GOT3 (cell line): Measurements from ENCODE around the gene CFAP206.

Experiments used
- DNase-seq: peaks from one replicate; lab custom pipeline; 2025; ENCODE audit warnings: mixed read lengths; lab: John Stamatoyannopoulos, UW

CFAP206 gene

GRCh38 chr6:87407901-87408720 lies at the start of gene CFAP206:
Gene CFAP206 (plus strand): TSS chr6:87407972. CDS start chr6:87409840, 1,868 bp downstream.
- DNase-seq: peak; percentile 67

DNA sequence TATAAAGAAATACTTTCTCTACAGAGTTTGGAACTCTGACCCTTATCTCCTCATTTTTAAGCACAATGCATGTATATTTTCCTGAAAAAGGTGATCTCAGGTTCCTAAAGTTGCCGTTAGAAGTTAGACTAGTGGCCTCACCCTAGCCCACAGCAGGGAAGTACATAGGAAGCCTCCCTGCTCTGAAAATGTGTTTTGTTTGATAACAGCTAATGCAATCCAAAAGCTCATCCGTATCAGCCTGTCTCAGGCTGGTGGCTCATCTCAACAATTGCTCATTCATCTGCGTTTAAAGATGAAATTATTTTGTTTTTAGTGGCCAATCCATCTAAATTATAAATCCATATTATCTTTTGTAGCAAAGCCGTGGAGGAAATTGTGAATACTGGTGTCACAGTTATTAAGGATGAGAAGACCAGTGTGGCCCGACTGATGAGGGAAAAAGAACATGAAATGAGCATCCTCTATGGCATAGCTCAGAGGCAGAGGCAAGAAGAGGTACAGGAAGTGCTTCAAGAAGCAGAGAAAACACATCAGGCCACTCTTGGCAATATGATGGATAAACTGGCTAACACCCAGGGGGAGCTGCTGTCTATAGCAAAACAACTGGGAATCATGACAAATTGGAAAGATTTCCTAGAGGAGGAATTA lies 43.0 kb upstream of the CFAP206 start:
- no peak for DNase-seq

- DNase-seq: no peak
Measured at GRCh38 chr6:87366072-87366827, 41.5 kb upstream of the CFAP206 start.

GRCh38 chr6:87366899-87367298 lies 40.9 kb upstream of the CFAP206 start:
- DNase-seq: no peak

GRCh38 chr6:87373377-87373776 lies 34.4 kb upstream of the CFAP206 start:
- no peak for DNase-seq

DNA sequence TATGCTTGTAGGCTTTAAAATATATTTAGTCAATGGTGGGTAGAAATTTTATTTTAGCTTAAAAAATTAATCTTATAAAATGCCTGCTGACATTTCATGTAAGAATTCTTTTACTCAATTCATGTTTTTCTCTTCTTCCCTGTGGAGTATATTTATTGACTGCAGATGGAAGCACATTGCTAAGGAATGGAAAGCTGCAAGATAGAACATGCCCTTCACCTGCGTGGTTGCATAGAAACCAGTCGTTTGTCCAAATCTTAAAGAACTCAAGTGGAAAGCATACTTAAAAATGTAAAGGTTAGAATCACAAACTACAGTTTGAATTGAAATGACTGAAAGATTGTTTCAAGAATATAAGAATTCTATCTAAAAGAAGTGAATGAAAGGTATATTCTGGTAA lies 32.5 kb upstream of the CFAP206 start:
- no peak for DNase-seq

- no peak for DNase-seq
Measured at GRCh38 chr6:87376643-87377042, 31.1 kb upstream of the CFAP206 start.

DNA sequence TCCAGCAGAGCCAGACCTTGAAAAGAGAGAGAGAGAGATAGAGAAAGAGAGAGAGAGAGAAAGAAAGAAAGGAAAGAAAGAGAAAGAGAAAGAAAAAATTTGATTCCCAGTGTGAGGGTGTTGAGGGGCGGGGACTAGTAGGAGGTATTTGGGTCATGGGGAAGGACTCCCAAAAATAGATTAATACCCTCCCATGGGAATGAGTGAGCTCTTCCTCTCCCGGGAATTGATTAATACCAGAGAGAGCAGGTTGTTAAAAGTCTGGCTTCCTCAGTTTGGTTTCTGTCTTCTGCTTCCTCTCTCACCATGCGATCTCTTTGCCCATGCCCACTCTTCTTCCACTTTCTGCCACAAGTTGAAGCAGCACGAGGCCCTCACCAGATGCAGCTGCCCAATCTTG lies 28.8 kb upstream of the CFAP206 start:
- no peak for DNase-seq

GRCh38 chr6:87382861-87383260 lies 24.9 kb upstream of the CFAP206 start:
- no peak for DNase-seq

GRCh38 chr6:87384038-87384437 lies 23.7 kb upstream of the CFAP206 start:
- no peak for DNase-seq

- DNase-seq: no peak
Measured at GRCh38 chr6:87384449-87384848, 23.3 kb upstream of the CFAP206 start.

GRCh38 chr6:87391334-87391733 lies 16.4 kb upstream of the CFAP206 start:
- no peak for DNase-seq

- DNase-seq: no peak
Measured at GRCh38 chr6:87393026-87393622, 14.6 kb upstream of the CFAP206 start.

- no peak for DNase-seq
Measured at GRCh38 chr6:87395431-87395830, 12.3 kb upstream of the CFAP206 start.

DNA sequence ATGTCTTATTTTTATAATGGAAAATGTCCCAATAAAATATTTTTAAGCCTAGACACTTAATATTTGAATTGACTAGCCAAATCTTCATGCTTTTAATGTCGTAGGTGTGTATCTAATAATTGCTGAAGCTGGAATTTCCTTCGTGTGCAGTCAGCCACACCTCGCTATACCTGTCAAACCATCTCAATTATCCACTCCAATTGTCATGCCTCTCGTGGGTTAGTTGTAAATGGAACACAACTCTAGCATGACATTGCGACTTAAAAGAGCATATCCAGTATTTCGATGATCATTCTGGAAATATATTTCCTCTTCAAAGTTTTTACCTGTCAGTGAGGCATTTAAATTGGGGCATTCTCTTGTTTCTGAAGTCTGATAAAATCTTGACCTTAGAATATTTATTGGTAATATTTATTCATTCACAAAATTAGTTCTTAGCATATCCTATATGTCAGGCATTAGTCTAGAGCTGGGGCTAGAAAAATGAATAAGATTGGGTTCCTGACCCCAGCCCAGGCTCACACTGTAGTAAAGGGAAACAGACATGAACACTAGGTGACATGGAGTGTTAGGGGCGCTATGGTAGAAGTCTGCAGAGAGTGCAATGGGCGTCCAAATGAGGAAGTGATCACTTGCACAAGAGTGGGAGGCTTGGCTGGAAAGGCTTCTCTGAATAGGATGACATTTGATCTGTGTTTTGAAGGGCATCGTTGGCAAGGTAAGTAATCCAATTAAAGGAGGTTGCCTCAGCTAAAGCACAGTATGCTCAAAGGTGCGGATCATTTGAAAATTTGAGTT lies 11.0 kb upstream of the CFAP206 start:
- no peak for DNase-seq

- no peak for DNase-seq
Measured at GRCh38 chr6:87397656-87398055, 10.1 kb upstream of the CFAP206 start.

DNA sequence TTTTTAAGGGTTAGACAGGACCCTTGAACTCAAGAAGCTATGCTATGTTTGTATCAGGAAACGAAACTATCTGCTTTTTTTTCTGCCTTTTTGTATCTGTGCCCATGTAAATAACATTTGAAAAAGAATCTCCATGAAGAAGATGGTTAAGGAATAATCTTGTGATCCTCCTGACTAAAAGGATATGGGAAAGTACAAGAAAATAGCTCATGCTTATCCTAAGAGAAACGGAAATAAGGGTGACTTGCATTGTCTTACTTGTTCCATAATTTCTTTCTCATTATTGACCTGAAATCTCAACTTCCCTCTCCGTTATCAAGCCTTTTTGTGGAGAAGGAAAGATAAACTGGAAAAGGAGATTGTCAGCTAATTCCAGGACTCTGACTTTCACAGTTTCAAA lies 5.9 kb upstream of the CFAP206 start:
- no peak for DNase-seq

DNA sequence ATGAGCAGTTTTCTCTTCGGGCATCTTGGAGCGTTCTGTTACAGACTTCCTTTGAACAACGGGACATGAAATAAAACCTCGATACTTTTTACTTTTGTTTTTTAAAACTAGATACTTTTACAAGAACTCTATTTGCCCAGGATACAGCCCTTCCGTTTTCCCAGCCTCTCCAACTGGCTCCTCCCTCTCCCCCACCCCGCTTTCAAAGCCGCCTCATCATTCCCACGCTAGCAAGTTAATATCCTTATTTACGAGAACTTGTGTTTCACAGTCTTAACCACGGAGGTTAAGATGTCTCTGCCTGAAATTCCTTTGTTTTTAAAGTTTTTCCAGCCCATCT lies 241 bp upstream of the CFAP206 start:
- DNase-seq: no peak

DNA sequence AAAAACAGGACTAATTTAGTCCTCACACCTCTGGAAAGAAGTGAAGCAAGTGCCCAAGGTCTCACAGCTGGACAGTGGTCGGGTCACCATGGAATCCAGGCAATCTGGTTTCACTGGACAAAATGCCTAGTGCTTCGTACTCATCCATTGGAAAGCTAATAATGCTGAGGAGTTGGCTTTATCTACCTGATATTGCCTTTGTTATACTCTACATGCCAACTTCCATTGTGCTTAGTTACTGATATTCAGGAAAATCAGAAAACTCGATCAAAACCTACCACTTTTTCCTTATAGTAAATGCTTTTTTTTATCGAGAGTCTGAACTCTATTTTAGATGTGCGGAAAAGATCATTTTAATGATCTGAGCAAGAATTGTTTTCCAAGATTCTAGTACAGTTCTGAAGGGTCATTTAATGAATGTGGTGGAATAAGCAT lies 966 bp downstream of the CFAP206 start:
- no peak for DNase-seq

DNA sequence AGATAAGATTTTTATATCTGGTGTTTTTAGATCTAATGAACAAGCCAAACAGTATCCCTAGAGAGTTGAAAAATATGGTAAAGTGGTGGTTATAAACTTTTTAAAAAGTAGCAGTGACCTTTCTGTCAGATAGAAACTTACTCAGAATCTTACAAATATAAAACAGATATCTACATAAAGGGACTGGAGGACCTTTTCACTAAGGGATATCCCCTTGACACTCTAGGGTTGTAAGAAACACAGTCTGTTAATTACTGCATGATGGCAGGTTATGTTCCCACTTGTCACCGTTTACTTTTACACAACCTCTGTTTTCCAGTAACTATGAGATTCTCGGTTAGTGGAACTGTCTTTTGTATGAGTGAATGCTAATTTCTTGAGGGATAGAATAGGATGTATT lies 11.5 kb downstream of the CFAP206 start:
- DNase-seq: no peak

GRCh38 chr6:87420360-87420759 lies 12.6 kb downstream of the CFAP206 start:
- DNase-seq: no peak

GRCh38 chr6:87421576-87421975 lies 13.8 kb downstream of the CFAP206 start:
- DNase-seq: no peak
